ENCODE results near the gene PTPRM.

Gene PTPRM

GRCh38 chr18:8286303-8286702 is 719.2 kb downstream of the PTPRM start:
- DNase-seq (ENCODE audit: low spot score): no peak

GRCh38 chr18:8287196-8287885 is 720.2 kb downstream of the PTPRM start:
- no peak for DNase-seq (ENCODE audit: low spot score)

- DNase-seq (ENCODE audit: low spot score): no peak
Observed at GRCh38 chr18:8288472-8289195, 721.5 kb downstream of the PTPRM start.

- DNase-seq (ENCODE audit: low spot score): no peak
Observed at GRCh38 chr18:8290435-8290834, 723.3 kb downstream of the PTPRM start.

GRCh38 chr18:8290913-8291312 is 723.8 kb downstream of the PTPRM start:
- DNase-seq (ENCODE audit: low spot score): no peak

GRCh38 chr18:8293184-8293583 is 726.1 kb downstream of the PTPRM start:
- DNase-seq (ENCODE audit: low spot score): no peak

GRCh38 chr18:8296886-8297616 is 729.9 kb downstream of the PTPRM start:
- DNase-seq (ENCODE audit: low spot score): no peak

- no peak for DNase-seq (ENCODE audit: low spot score)
Observed at GRCh38 chr18:8298186-8298585, 731.1 kb downstream of the PTPRM start.

DNA sequence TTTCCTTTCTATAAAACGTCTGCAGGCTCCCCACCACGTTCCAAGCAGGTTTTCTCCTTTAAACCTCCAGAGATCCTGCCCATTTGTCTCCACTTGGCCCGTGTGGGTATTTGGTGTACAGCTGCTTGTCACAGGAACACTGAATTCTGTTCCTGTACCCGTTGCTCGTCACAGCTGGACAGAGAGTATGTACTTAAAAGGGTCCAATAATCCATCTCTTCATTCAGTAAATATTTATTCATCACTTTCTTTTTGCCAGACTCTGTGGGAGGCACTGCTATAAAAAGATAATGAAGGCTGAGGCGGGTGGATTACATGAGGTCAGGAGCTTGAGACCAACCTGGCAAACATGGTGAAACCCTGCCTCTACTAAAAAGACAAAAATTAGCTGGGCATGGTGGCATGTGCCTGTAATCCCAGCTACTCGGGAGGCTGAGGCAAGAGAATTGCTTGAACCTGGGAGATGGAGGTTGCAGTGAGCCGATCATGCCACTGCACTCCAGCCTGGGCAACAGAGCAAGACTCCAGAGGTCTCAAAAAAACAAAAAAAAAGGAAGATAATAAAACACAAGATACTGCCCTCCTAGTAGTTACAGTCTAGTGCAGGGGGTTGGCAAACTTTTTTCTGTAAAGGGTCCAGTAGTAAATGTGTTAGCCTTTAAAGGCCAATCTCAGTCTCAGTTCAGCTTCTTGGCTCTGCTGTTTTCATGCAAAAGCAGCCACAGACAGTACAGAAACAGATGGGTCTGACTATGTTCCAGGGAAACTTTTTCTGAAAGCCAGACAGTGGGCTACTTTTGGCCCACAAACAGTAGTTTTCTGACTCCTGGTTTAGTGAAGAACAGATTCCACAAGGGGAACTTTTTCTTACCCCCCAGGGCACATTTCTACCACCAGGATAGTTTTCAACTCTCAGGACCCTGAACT is 732.2 kb downstream of the PTPRM start:
- no peak for DNase-seq (ENCODE audit: low spot score)

DNA sequence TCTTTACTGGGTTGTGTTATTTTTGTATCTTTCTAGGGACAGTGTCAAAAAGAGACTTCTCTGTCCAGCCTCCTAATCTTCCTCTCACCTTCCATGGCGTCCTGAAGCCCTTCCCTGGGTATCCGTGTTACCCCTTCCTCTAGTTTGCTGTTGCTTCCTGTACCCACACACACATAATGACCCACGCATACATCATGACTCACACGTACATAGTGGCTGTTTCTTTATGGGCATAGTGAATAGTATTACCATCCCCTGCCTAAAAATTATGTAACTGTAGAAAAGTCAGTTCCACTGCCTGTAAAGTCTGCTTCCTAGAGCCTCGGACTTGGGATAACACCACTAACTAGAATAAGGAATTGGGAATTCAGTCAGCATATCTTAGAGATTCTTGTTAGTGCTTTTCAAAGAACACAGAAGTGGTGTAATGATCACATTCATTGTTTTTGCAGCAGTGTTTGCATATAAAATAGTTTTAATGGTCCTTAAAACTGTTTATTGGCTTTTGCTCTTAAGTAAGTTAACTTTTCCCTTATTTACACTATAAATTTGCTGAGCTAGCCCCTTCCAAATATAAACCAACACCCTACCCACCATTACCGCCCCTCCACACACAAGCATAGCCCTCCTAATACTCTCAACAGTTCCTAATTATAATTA is 733.8 kb downstream of the PTPRM start:
- DNase-seq (ENCODE audit: low spot score): no peak

DNA sequence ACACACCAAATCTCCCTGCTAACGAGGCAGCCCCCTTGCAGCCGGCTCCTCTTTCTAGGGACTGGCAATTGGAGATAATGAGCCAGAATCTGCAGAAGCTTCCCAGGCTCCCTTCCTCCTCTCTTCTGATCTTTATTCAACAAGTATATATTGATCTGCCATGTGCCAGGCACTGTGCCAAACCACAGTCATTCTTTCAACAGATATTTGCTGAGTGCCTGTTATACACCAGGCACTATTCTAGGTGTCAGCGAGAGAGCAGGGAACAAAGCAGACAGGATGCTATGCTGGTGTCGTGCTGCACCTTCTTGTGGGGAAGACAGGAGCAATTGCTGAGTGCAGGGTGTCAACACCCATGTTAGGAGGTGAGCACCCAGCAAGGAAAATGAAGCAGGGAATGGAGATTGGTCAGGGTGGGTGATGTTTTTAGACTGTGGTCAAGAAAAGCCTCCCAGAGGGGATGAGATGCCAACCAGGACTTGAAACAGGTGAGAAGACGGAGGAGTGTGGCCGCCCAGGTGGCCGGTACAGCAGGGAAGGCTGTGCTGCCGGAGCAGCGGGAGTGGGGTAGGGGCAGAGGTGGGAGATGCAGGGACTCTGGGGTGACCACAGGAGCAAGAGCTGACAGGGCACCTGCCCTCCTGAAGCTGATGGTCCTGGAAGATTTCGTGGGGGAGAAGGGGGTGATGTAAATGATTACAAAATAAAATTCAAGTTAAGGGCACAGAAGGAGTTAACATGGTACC is 734.5 kb downstream of the PTPRM start:
- DNase-seq (ENCODE audit: low spot score): no peak

DNA sequence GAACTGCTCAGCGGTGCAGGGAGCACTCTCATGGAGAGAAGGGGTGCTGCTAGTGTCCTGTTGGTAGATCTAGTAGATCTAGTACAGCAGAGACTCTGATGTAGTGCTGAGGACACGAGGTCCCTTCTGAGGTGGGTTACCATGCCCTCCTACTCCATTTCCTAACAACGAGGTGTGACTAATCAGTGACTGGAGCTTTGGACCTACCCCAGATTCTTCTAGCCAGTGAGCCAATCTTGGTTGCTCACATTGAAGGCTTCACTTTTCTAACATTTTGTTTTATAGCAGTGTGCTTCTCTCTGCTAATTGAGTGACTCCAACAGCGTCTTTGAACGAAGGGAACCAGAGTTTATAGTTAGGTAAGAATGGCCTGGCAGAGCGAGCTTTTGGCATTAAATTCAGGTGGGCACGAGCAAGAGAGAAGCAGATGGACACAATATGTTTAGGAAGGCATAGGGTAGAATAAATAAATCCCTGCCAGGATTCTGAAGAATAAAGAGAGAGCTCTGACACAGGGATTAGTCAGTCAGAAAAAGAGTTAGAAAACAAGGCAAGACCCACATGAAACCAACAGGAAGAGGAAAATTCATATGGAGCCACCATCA is 736.1 kb downstream of the PTPRM start:
- DNase-seq (ENCODE audit: low spot score): no peak

GRCh38 chr18:8307960-8308359 is 740.8 kb downstream of the PTPRM start:
- DNase-seq (ENCODE audit: low spot score): no peak

GRCh38 chr18:8313043-8313442 is 745.9 kb downstream of the PTPRM start:
- no peak for DNase-seq (ENCODE audit: low spot score)

DNA sequence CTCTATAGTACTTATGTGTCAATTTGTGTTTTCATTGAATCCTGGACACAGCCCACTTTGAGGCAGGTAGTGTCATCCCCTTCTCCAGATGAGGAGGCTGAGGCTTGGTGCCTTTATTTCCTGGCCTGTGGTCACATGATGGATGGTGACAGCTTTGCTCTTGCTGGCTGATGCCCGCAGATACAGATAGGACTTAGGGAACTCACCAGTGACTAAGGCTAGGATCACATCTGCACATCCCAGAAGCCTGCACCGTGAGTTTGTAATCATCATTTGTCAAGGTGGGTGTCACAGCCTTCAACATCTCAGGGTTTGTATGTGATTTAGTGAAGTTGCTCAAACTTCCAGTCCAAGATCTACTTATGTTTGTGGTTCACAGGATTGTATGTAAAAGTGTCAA is 747.0 kb downstream of the PTPRM start:
- DNase-seq (ENCODE audit: low spot score): no peak

DNA sequence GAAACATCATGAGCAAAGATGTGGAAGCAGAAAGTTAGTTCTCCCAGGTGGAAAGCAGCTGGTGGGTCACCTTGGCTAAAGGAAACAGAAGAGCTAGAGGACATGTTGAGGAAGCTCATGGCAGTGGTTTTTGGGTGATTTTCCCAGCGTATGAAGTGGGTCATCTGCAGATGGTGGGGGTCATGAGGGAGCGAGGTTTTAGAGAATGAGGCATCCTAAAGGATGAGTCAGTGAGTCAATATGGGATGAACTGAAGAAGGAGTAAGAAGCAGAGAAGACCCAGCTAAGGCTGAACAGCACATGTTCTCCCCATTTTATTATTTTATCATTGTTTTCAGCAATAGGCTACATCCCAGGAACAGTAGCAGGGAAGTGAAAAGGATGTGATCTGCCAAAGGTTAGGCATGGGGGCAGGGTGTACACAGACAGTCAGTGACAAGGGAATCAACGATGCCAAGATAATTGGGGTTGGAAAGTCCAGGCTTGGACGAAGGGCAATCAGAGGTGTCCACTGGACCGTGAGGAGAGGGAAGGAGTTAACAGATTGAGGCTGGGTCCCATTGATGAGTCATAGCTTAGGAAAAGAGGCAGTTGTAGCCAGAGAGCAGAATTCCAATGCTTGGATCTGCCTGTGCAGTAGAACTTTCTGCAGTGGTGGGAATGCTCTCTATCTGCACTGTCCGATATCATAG is 752.8 kb downstream of the PTPRM start:
- no peak for DNase-seq (ENCODE audit: low spot score)

DNA sequence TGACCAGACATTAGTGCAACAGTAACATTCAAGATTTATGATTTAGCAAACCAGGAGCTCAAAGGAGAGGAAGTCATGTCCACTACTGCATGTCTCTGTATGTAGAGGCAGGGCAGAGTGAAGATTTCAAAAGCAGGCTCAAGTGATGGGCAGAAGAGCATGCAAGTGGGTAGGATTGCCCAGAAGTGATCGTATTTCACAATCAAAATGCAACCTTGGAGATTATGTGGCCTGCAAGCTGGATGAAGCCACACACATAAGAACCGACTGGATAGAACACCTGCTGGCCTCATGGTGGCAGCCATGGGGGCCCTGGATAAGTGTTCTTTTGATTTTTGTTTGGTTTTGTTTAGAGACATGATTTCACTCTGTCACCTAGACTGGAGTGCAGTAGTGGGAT is 755.4 kb downstream of the PTPRM start:
- DNase-seq (ENCODE audit: low spot score): no peak

GRCh38 chr18:8324343-8325065 is 757.4 kb downstream of the PTPRM start:
- no peak for DNase-seq (ENCODE audit: low spot score)

- no peak for DNase-seq (ENCODE audit: low spot score)
Observed at GRCh38 chr18:8326763-8327394, 759.8 kb downstream of the PTPRM start.
